Adrenal gland (tissue), 5 donors: ENCODE measurements around the gene UBXN11.

Experiments
- POLR2A ChIP-seq, 2 donors: fragments of 450-650 bp; IDR thresholded peaks; one replicate each; pipeline ENCODE4 v1.6.1; 2017; ENCODE audit warnings: antibody characterized with exemption in 2 of 2, mild to moderate bottlenecking in 2 of 2, moderate library complexity in 1 of 2
- TF ChIP-seq, protein P1 (sequence below), 6 experiments: fragments of 450-650 bp in 4 of 6; fragments of 200-600 bp in 2 of 6; sonication (generic) in 1 of 6; IDR thresholded peaks; 1 replicate in 5 of 6; 2 replicates in 1 of 6; pipeline versions ENCODE4 v1.5.1 to v1.8.0; 2016 to 2021; ENCODE audit warnings: antibody characterized with exemption in 6 of 6, mild to moderate bottlenecking in 2 of 6, moderate library complexity in 1 of 6
- donor health status: DM: no; HTN: no; CAD: no.

DNA sequence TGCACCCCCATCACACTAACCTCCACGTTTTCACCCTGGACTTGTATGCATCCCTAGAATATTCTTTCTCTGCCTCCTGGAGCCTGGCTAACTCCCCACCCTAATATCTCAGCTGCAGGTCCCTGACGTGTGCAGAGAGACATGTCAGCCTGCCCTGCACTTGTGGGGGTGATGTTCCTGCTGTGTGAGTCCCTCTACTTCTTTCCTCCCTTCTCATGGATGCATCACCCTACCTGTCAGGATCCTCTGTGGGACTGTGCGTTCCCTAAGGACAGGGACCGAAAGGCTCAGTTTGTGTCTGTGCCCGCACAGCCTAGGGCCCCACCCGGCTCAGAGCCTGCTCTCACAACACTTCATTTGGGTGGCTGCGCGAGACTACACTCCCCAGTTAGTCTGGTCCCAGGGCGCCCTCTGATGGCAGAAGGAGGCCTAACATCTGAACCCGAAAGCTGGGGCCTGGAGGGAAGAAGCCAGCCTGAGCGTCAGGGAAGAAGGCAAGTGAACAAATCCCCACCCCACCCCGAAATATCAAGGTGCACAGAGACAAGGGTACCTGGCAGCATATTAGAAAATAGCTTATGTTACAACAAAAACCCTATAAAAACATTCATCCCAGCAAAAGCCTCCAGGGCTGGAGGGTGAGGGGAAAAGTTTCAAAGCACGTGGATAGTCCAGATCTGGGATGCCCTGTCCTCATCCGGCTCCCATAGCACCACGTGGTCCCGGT is 15.0 kb upstream of the UBXN11 start:
- TF ChIP-seq POLR2A (IDR thresholded peaks at IDR 0.05), result no peak
- TF ChIP-seq, protein P1, sequence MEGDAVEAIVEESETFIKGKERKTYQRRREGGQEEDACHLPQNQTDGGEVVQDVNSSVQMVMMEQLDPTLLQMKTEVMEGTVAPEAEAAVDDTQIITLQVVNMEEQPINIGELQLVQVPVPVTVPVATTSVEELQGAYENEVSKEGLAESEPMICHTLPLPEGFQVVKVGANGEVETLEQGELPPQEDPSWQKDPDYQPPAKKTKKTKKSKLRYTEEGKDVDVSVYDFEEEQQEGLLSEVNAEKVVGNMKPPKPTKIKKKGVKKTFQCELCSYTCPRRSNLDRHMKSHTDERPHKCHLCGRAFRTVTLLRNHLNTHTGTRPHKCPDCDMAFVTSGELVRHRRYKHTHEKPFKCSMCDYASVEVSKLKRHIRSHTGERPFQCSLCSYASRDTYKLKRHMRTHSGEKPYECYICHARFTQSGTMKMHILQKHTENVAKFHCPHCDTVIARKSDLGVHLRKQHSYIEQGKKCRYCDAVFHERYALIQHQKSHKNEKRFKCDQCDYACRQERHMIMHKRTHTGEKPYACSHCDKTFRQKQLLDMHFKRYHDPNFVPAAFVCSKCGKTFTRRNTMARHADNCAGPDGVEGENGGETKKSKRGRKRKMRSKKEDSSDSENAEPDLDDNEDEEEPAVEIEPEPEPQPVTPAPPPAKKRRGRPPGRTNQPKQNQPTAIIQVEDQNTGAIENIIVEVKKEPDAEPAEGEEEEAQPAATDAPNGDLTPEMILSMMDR (IDR thresholded peaks at IDR 0.05), result peak; percentile 74 to 96 (median 90)
